DOHH2 (cell line): Measurements from ENCODE around the gene L3MBTL4.
"Not testable (repeated sequence)": the region's sequence is repeated elsewhere in the genome, so short reads cannot be mapped to it uniquely, and the experiment has no call there.

Experiments
- H3F3A ChIP-seq: fragments of 200-600 bp; sonication (generic), shearing (Covaris generic); 2 replicates; pipeline ENCODE4 v1.6.0; 2016; ENCODE audit warnings: antibody characterized with exemption, mild to moderate bottlenecking; ENCODE audit not compliant: control insufficient read depth, insufficient read depth
- H3K27ac ChIP-seq: fragments of 200-600 bp; sonication (generic); 2 replicates; pipeline ENCODE4 v1.5.1; 2014; ENCODE audit warnings: low read depth, mild to moderate bottlenecking, low read length, moderate library complexity
- H3K27me3 ChIP-seq: fragments of 200-600 bp; sonication (generic); 2 replicates; pipeline ENCODE4 v1.6.1; 2014; ENCODE audit warnings: mild to moderate bottlenecking, low read length, mixed read lengths; ENCODE audit not compliant: control insufficient read depth
- H3K36me3 ChIP-seq: fragments of 200-600 bp; sonication (generic); 2 replicates; pipeline ENCODE4 v1.6.1; 2014; ENCODE audit warnings: mild to moderate bottlenecking, low read length, moderate library complexity, mixed read lengths; ENCODE audit not compliant: control insufficient read depth
- H3K4me1 ChIP-seq: fragments of 200-600 bp; sonication (generic); 2 replicates; pipeline ENCODE4 v1.6.1; 2014; ENCODE audit warnings: mild to moderate bottlenecking, low read length, mixed read lengths; ENCODE audit not compliant: control insufficient read depth
- H3K4me2 ChIP-seq: fragments of 200-600 bp; sonication (generic); 2 replicates; pipeline ENCODE4 v1.6.0; 2014; ENCODE audit warnings: mild to moderate bottlenecking, low read length, moderate library complexity
- H3K4me3 ChIP-seq: fragments of 200-600 bp; sonication (generic); 2 replicates; pipeline ENCODE4 v1.5.1; 2014; ENCODE audit warnings: mild to moderate bottlenecking, low read length, mixed read lengths
- H3K79me2 ChIP-seq: fragments of 200-600 bp; sonication (generic); 2 replicates; pipeline ENCODE4 v1.6.1; 2014; ENCODE audit warnings: mild to moderate bottlenecking, low read length, mixed read lengths; ENCODE audit not compliant: control insufficient read depth
- H3K9me2 ChIP-seq: fragments of 200-600 bp; sonication (generic); replicated peaks from 2 replicates; pipeline ENCODE4 v1.6.1; 2014; ENCODE audit warnings: mild to moderate bottlenecking, low read length, mixed read lengths; ENCODE audit not compliant: control insufficient read depth
- H3K9me3 ChIP-seq: fragments of 200-600 bp; sonication (generic); 2 replicates; pipeline ENCODE4 v1.6.1; 2014; ENCODE audit warnings: antibody characterized with exemption, low read length, mixed read lengths; ENCODE audit not compliant: control insufficient read depth, insufficient read depth
- H4K20me1 ChIP-seq: fragments of 200-600 bp; sonication (generic); 2 replicates; pipeline ENCODE4 v1.6.0; 2014; ENCODE audit warnings: low read depth, mild to moderate bottlenecking, antibody characterized with exemption, low read length, moderate library complexity; ENCODE audit not compliant: control insufficient read depth, insufficient read depth
- EZH2phosphoT487 ChIP-seq: fragments of 200-600 bp; sonication (generic); IDR thresholded peaks from 2 replicates; pipeline ENCODE4 v1.6.1; 2017; ENCODE audit warnings: borderline replicate concordance, mild to moderate bottlenecking, antibody characterized with exemption, low read length, moderate library complexity, mixed read lengths
- TF ChIP-seq, protein P1 (sequence below): fragments of 200-600 bp; sonication (generic); IDR thresholded peaks from one replicate; pipeline ENCODE4 v1.5.1; 2014; ENCODE audit warnings: antibody characterized with exemption, mild to moderate bottlenecking, low read depth, low read length; ENCODE audit not compliant: poor library complexity, severe bottlenecking

Gene L3MBTL4

DNA sequence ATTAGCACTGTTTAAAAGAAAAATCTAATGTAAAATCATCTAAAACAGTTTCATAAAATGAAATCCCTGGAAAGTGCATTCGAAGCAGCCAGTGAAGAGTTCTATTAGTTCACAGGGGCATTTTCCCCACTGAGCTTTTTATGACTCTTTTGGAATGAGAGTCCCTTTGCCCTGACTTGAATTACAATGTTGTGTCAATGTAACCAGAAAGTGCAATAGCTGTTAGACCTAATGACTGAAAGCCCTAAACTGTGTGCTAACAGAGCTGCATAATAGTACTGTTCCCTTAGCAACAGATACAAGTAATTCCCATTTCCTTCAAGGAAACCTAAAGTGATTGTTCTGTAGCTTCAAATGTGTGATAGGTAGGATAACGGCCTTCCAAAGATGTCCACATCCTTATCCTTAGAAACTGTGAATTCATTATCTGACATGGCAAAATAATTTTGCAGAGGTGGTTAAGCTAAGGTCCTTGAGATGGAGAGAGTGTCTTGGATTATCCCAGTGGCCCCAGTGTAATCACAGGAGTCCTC, 134.4 kb downstream of the L3MBTL4 start:
- no peaks in the 10 kb centered on the region for H3K79me2 ChIP-seq
- no peak for TF ChIP-seq EZH2phosphoT487
- TF ChIP-seq, protein P1, sequence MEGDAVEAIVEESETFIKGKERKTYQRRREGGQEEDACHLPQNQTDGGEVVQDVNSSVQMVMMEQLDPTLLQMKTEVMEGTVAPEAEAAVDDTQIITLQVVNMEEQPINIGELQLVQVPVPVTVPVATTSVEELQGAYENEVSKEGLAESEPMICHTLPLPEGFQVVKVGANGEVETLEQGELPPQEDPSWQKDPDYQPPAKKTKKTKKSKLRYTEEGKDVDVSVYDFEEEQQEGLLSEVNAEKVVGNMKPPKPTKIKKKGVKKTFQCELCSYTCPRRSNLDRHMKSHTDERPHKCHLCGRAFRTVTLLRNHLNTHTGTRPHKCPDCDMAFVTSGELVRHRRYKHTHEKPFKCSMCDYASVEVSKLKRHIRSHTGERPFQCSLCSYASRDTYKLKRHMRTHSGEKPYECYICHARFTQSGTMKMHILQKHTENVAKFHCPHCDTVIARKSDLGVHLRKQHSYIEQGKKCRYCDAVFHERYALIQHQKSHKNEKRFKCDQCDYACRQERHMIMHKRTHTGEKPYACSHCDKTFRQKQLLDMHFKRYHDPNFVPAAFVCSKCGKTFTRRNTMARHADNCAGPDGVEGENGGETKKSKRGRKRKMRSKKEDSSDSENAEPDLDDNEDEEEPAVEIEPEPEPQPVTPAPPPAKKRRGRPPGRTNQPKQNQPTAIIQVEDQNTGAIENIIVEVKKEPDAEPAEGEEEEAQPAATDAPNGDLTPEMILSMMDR = no peak
- H3K9me2 ChIP-seq = no peaks in the 10 kb centered on the region
- no peaks in the 10 kb centered on the region for H4K20me1 ChIP-seq
- H3K4me2 ChIP-seq = no peak overlapping the region
- no peaks in the 10 kb centered on the region for H3F3A ChIP-seq
- no peaks in the 10 kb centered on the region for H3K4me1 ChIP-seq
- no peaks in the 10 kb centered on the region for H3K36me3 ChIP-seq
- no peaks in the 10 kb centered on the region for H3K27me3 ChIP-seq
- H3K9me3 ChIP-seq = no peaks in the 10 kb centered on the region
- H3K4me3 ChIP-seq = no peak overlapping the region
- no peak overlapping the region for H3K27ac ChIP-seq

DNA sequence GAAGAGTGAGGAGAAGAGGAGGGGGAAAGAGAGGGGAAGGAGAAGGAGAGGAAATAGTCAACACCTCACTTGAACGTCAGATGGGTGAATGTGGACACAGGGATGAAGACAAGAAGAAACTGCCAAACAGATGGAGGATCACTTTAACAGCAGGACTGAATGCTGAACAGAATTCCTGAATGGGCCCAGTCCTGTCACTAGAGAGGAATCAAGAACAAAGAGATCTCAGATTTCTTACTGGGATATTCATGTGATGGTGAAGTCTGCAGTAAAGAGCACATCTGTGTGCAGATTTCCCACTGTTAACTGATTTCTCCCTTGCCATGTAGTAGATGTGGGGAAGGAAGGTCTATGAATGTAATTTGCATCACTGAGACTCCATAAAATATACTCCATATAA, 135.4 kb downstream of the L3MBTL4 start:
- Histone ChIP-seq H4K20me1 (no peaks in the 10 kb centered on the region), H3K4me1 (no peaks in the 10 kb centered on the region), H3K9me3 (no peaks in the 10 kb centered on the region), H3K9me2 (no peaks in the 10 kb centered on the region), H3K79me2 (no peaks in the 10 kb centered on the region), H3K27ac (no peak overlapping the region), H3K4me3 (no peak overlapping the region), H3K27me3 (no peaks in the 10 kb centered on the region), H3K4me2 (no peak overlapping the region), H3F3A (no peaks in the 10 kb centered on the region), H3K36me3 (no peaks in the 10 kb centered on the region)
- TF ChIP-seq EZH2phosphoT487 = no peak
- TF ChIP-seq, protein P1 = no peak

DNA sequence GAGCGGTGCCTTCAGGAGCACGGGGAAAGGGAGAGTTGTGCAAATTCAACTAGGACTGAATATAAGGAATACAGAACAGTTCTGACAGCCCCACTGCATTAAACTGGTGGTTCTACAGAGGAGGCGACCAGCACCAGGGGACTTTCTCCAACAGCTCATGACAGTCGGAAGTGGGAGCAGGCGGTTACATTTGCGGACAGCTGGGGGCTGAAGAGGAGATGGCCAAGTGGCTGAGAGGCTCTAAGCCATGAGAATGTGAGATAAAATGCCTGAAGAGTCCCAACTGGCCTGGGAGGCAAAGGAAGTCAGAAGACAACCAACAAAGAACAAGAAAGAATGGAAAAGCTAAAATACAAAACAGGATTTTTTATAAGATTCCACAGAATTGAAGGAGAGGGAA, 141.3 kb downstream of the L3MBTL4 start:
- Histone ChIP-seq H3K79me2 (no peaks in the 10 kb centered on the region), H3K4me1 (no peaks in the 10 kb centered on the region), H3K36me3 (no peaks in the 10 kb centered on the region), H3K27me3 (no peaks in the 10 kb centered on the region), H3K27ac (no peak overlapping the region), H3K4me2 (no peak overlapping the region), H4K20me1 (no peaks in the 10 kb centered on the region), H3F3A (no peaks in the 10 kb centered on the region), H3K9me2 (no peaks in the 10 kb centered on the region), H3K9me3 (no peaks in the 10 kb centered on the region; the same call in 1 of the 2 replicates), H3K4me3 (no peak overlapping the region)
- TF ChIP-seq EZH2phosphoT487 = no peak
- TF ChIP-seq, protein P1 = no peak

DNA sequence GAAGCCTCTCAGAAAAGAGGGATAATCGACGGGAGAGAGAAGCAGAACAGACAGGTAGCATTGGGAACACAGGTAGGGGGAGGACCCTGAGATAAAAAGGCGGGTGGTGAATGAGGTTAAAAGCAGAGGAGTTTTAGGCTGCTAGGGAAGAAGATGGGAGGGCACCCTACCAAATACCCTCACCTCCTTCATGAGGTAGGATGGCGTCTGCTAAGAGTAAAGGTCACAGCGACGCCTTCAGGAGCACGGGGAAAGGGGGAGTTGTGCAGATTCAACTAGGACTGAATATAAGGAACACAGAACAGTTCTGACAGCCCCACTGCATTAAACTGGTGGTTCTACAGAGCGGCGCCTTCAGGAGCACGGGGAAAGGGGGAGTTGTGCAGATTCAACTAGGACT, 142.6 kb downstream of the L3MBTL4 start:
- H3K79me2 ChIP-seq, H3K27ac ChIP-seq, H3K27me3 ChIP-seq, H3K9me3 ChIP-seq, H4K20me1 ChIP-seq, H3K4me1 ChIP-seq, H3K9me2 ChIP-seq, H3K4me3 ChIP-seq, H3F3A ChIP-seq, H3K4me2 ChIP-seq, H3K36me3 ChIP-seq: not testable (repeated sequence)
